HepG2 (cell line): Measurements from ENCODE around the gene SERPINE2. TPM values are rescaled to one million over a fixed set of nuclear protein-coding genes. Genes with fewer than 3 reads are reported as not detected.
A peak's percentile ranks its signal among the peaks of the same experiment; 100 is the strongest.

Experiments used
- CEBPB ChIP-seq: IDR thresholded peaks from 2 replicates; pipeline ENCODE4 v1.6.1; 2011; ENCODE audit warnings: low read depth, low read length, improper control_type of control experiment, borderline replicate concordance
- FOXP4 ChIP-seq: sonication (generic); formaldehyde crosslinking; IDR thresholded peaks from 2 replicates; pipeline ENCODE4 v1.4.0; 2020; ENCODE audit warnings: missing genetic modification reagents
- GABPA ChIP-seq, 2 experiments: IDR thresholded peaks; 2 replicates each; pipeline ENCODE4 v1.6.1; 2011 to 2016; ENCODE audit warnings: low read depth in 2 of 2, low read length in 1 of 2, missing biosample characterization in 1 of 2, missing genetic modification characterization in 1 of 2
- HNRNPUL1 ChIP-seq: fragments of 200-400 bp; formaldehyde crosslinking; IDR thresholded peaks from 2 replicates; pipeline ENCODE4 v1.6.1; 2017; ENCODE audit warnings: low read depth, mild to moderate bottlenecking, low read length, moderate library complexity
- KAT2B ChIP-seq: fragments of 150-350 bp; IDR thresholded peaks from 2 replicates; pipeline ENCODE4 v1.6.1; 2014; ENCODE audit warnings: low read depth, low read length, borderline replicate concordance
- ZBTB7A ChIP-seq: sonication (generic); formaldehyde crosslinking; IDR thresholded peaks from 2 replicates; pipeline ENCODE4 v1.8.0; 2022; ENCODE audit warnings: mild to moderate bottlenecking, missing genetic modification reagents
- ZNF451 ChIP-seq: sonication (generic); formaldehyde crosslinking; IDR thresholded peaks from 2 replicates; pipeline ENCODE4 v1.5.0; 2020; ENCODE audit warnings: mild to moderate bottlenecking, missing genetic modification reagents
- ZSCAN25 ChIP-seq: sonication (generic); formaldehyde crosslinking; IDR thresholded peaks from 2 replicates; pipeline ENCODE4 v1.8.0; 2022; ENCODE audit warnings: mild to moderate bottlenecking, missing genetic modification reagents
- polyA plus RNA-seq, 8 experiments: library from polyadenylated mRNA; depleted of rRNA in 3 of 8; stranded (reverse) in 7 of 8; unstranded in 1 of 8; fragments of >200 nt; fragmentation: Illumina TruSeq in 4 of 8; extraction: Trizol in 4 of 8; gene quantifications; 2 replicates each; pipeline versions ENCODE4 v1.2.1 to v1.2.3, GENCODE V29; 2011 to 2016; ENCODE audit warnings: low read depth in 4 of 8, missing spikeins in 1 of 8, mixed read lengths in 1 of 8; ENCODE audit not compliant: insufficient read depth in 1 of 8
- total RNA-seq, 5 experiments: library from RNA; depleted of rRNA; stranded (reverse); fragments of >200 nt; fragmentation: Illumina TruSeq; extraction: Trizol; gene quantifications; 2 replicates each; pipeline ENCODE4 v1.2.3, GENCODE V29; 2016; ENCODE audit warnings: low read depth in 1 of 5
- TF ChIP-seq, protein P1 (sequence below): conservative IDR thresholded peaks from 2 replicates; pipeline ENCODE4 v1.6.1; 2018; ENCODE audit warnings: missing genetic modification reagents
- TF ChIP-seq, protein P2 (sequence below): sonication (generic); formaldehyde crosslinking; IDR thresholded peaks from 2 replicates; pipeline ENCODE4 v1.5.1; 2020; ENCODE audit warnings: missing genetic modification reagents, mild to moderate bottlenecking, borderline replicate concordance

Gene SERPINE2
- total and polyA plus RNA-seq, 2 of the 13 experiments (the other 11 are each of a cell fraction or from before 2014, with no cell fraction given): 7.9 to 18.1 TPM

- 0 out of 2 replicates have a peak, but pooled peaks have one; percentile 2 for TF ChIP-seq ZNF451 (CRISPR knock-in tag)
- TF ChIP-seq GABPA (IDR thresholded peaks at IDR 0.05; ENCODE audit: low read depth, low read length): no peak
- TF ChIP-seq GABPA (CRISPR knock-in tag; IDR thresholded peaks at IDR 0.05; ENCODE audit: low read depth): peak; percentile 30; the same call in 1 of the 2 replicates
- TF ChIP-seq, protein P1, sequence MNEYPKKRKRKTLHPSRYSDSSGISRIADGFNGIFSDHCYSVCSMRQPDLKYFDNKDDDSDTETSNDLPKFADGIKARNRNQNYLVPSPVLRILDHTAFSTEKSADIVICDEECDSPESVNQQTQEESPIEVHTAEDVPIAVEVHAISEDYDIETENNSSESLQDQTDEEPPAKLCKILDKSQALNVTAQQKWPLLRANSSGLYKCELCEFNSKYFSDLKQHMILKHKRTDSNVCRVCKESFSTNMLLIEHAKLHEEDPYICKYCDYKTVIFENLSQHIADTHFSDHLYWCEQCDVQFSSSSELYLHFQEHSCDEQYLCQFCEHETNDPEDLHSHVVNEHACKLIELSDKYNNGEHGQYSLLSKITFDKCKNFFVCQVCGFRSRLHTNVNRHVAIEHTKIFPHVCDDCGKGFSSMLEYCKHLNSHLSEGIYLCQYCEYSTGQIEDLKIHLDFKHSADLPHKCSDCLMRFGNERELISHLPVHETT (CRISPR knock-in tag): no peak
- TF ChIP-seq, protein P2, sequence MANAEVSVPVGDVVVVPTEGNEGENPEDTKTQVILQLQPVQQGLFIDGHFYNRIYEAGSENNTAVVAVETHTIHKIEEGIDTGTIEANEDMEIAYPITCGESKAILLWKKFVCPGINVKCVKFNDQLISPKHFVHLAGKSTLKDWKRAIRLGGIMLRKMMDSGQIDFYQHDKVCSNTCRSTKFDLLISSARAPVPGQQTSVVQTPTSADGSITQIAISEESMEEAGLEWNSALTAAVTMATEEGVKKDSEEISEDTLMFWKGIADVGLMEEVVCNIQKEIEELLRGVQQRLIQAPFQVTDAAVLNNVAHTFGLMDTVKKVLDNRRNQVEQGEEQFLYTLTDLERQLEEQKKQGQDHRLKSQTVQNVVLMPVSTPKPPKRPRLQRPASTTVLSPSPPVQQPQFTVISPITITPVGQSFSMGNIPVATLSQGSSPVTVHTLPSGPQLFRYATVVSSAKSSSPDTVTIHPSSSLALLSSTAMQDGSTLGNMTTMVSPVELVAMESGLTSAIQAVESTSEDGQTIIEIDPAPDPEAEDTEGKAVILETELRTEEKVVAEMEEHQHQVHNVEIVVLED (CRISPR knock-in tag): 0 out of 2 replicates have a peak, but pooled peaks have one; percentile 9
- TF ChIP-seq ZBTB7A (CRISPR knock-in tag): 0 out of 2 replicates have a peak, but pooled peaks have one; percentile 10
- TF ChIP-seq ZSCAN25: 0 out of 2 replicates have a peak, but pooled peaks have one; percentile 2
- no peak for TF ChIP-seq CEBPB
- 0 out of 2 replicates have a peak, but pooled peaks have one; percentile 17 for TF ChIP-seq FOXP4 (CRISPR knock-in tag)
- no peak for TF ChIP-seq HNRNPUL1
- TF ChIP-seq KAT2B: no peak
- TF ChIP-seq, all 625 proteins: peak for 14
Observed at GRCh38 chr2:223943561-223944008, 95.5 kb downstream of the SERPINE2 start (continued).
